Heart left ventricle (tissue), 16 donors: ENCODE results near the gene ALPP. TPM values are rescaled to one million over a fixed set of nuclear protein-coding genes. Genes with fewer than 3 reads are reported as not detected.

Experiments
- ATAC-seq, 4 donors: fragments of 200-7000 bp; cut with Tn5 transposase; one replicate each; pipeline ENCODE4 v1.9.1; 2020 to 2022; ENCODE audit warnings: moderate library complexity in 4 of 4, mild to moderate bottlenecking in 3 of 4, moderate number of reproducible peaks in 1 of 4
- DNase-seq, 5 donors: peaks; one replicate each; pipeline ENCODE4 v3.0.0-alpha.2; 2020
- H3K27ac ChIP-seq, 12 donors: fragments of 200-600 bp; sonication (generic) in 4 of 12; one replicate each; pipeline versions ENCODE4 v1.5.0 to v1.8.0; 2016 to 2022; ENCODE audit warnings: mild to moderate bottlenecking in 2 of 12
- H3K27me3 ChIP-seq, 9 donors: fragments of 200-600 bp; sonication (generic) in 2 of 9; one replicate each; pipeline versions ENCODE4 v1.5.1 to v1.8.0; 2016 to 2022; ENCODE audit warnings: mild to moderate bottlenecking in 3 of 9
- H3K36me3 ChIP-seq, 9 donors: fragments of 200-600 bp; sonication (generic) in 2 of 9; one replicate each; pipeline versions ENCODE4 v1.5.0 to v1.8.0; 2018 to 2022; ENCODE audit warnings: mild to moderate bottlenecking in 2 of 9
- H3K4me1 ChIP-seq, 12 donors: fragments of 200-600 bp; sonication (generic) in 4 of 12; one replicate each; pipeline versions ENCODE4 v1.5.0 to v1.8.0; 2016 to 2022; ENCODE audit warnings: mild to moderate bottlenecking in 3 of 12
- H3K4me3 ChIP-seq, 12 donors: fragments of 200-600 bp; sonication (generic) in 4 of 12; one replicate each; pipeline versions ENCODE4 v1.5.0 to v1.8.0; 2017 to 2022; ENCODE audit warnings: mild to moderate bottlenecking in 9 of 12, moderate library complexity in 4 of 12
- H3K9me3 ChIP-seq, 12 donors: fragments of 200-600 bp; sonication (generic) in 4 of 12; one replicate each; pipeline versions ENCODE4 v1.5.0 to v1.8.0; 2016 to 2022; ENCODE audit warnings: mild to moderate bottlenecking in 1 of 12
- POLR2A ChIP-seq, 2 donors: fragments of 450-650 bp; IDR thresholded peaks; one replicate each; pipeline ENCODE4 v1.6.1; 2017; ENCODE audit warnings: antibody characterized with exemption in 2 of 2, mild to moderate bottlenecking in 2 of 2, moderate library complexity in 2 of 2
- WGBS, 4 donors: extraction: QIAGEN DNeasy Blood & Tissue Kit in 2 of 4; methylation state at CpG; one replicate each; pipeline versions ENCODE4 v1.1.5 to v1.1.7; 2013 to 2018; 5-methylcytosine and 5-hydroxymethylcytosine counted together
- intact Hi-C, 10 donors: fragments of 100-400 bp; cut with DNase I; formaldehyde crosslinking; loops; one replicate each; pipeline versions ENCODE4 v1.11.1 to v1.14.2; 2022
- polyA plus RNA-seq, 2 donors: library from polyadenylated mRNA; stranded (reverse); fragments of 200-250 nt; gene quantifications; one replicate each; pipeline ENCODE4 v1.2.3, GENCODE V29; 2013
- total RNA-seq, 9 donors: library from RNA; depleted of rRNA in 2 of 9; stranded (reverse); fragments of >200 nt in 2 of 9; fragmentation: NEBNext Ultra II Directional in 3 of 9; extraction: Animal tissue kit (Norgen Biotek cat#: 25700) in 3 of 9; gene quantifications; one replicate each; pipeline versions ENCODE4 v1.1.0 to v1.2.4, GENCODE V29; 2016 to 2023
- TF ChIP-seq, protein P1 (sequence below), 12 donors: fragments of 200-600 bp; sonication (generic) in 4 of 12; IDR thresholded peaks; one replicate each; pipeline versions ENCODE4 v1.5.0 to v1.8.0; 2018 to 2022; ENCODE audit warnings: antibody characterized with exemption in 12 of 12, mild to moderate bottlenecking in 5 of 12
- donor health status: ischemic (EF 13 %, LVEDD 7.1; RV severe dilation, severe dysfunction).
- donor health status: healthy with polysubstance abuse.
- donor health status: DM: no; HTN: yes; CAD: no.
- donor health status: DM: no; HTN: no; CAD: no.
- donor health status: ischemic (EF 25% LVEDD 6.9; RV normal size, moderate dysfunction).
- donor health status: ischemic (EF 25% LVEDD 5.7; RV mildly dilated, moderate dysfunction).
- donor health status: healthy.
- donor health status: DM: yes; HTN: yes; CAD: no.
- donor health status: ischemic (EF 35%, LVEDD 5.7; RV mildly dilated, moderate dysfunction).
- donor health status: nonischemic (EF 11% LVEDD 7.7; RV severe dilation, severe dysfunction).
- donor health status: DM: yes; HTN: yes; CAD: no.
- donor health status: PGD.
- donor health status: ischemic (EF 29% LVEDD 5.4; RV normal size, mild dysfunction).
- donor health status: nonischemic (EF 23%, LVEDD 6.1; RV moderate dilation, normal function).

ALPP gene
- total and polyA plus RNA-seq, 11 donors: not detected

DNA sequence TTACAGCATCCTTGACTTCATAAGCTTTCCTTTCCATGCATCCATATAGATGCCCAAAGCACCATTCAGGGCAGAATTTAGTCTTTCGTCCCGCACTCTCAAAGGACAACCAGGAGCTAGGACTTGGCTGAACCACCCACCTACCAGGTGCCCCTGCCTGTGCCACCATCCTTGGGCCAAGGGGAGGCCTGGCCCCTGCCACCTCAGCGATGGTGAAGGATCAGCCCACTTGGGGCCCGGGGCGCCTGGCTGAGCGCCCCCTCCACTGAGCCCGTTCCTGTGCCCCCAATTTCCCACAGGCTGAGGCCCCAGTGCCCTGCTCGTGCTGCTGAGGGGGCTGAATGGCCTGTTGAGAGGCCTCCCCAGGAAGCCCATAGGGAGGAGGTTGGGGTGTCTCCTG lies 33.3 kb upstream of the ALPP start:
- 79 to 96% (median 93%) methylated on average over 3 to 8 of the region's 8 CpGs for WGBS, 4 donors
- peak in 1 of 5 donors; percentile 12 for DNase-seq
- intact Hi-C loops: loop anchor here in 1 of 10 donors (10.0 kb wide), 1 partner anchor 90 kb away; no protein-coding TSS in a partner anchor
- Histone ChIP-seq H3K27ac (no peak overlapping the region), H3K9me3 (no peaks in the 10 kb centered on the region), H3K4me1 (no peaks in the 10 kb centered on the region), H3K4me3 (no peak overlapping the region), H3K27me3 (peaks cover 4 to 23% (median 12%) of the 10 kb centered on the region in 9 donors), H3K36me3 (no peaks in the 10 kb centered on the region)
- ATAC-seq: no peak
- TF ChIP-seq POLR2A (IDR thresholded peaks at IDR 0.05): no peak
- TF ChIP-seq, protein P1, sequence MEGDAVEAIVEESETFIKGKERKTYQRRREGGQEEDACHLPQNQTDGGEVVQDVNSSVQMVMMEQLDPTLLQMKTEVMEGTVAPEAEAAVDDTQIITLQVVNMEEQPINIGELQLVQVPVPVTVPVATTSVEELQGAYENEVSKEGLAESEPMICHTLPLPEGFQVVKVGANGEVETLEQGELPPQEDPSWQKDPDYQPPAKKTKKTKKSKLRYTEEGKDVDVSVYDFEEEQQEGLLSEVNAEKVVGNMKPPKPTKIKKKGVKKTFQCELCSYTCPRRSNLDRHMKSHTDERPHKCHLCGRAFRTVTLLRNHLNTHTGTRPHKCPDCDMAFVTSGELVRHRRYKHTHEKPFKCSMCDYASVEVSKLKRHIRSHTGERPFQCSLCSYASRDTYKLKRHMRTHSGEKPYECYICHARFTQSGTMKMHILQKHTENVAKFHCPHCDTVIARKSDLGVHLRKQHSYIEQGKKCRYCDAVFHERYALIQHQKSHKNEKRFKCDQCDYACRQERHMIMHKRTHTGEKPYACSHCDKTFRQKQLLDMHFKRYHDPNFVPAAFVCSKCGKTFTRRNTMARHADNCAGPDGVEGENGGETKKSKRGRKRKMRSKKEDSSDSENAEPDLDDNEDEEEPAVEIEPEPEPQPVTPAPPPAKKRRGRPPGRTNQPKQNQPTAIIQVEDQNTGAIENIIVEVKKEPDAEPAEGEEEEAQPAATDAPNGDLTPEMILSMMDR (IDR thresholded peaks at IDR 0.05): no peak

DNA sequence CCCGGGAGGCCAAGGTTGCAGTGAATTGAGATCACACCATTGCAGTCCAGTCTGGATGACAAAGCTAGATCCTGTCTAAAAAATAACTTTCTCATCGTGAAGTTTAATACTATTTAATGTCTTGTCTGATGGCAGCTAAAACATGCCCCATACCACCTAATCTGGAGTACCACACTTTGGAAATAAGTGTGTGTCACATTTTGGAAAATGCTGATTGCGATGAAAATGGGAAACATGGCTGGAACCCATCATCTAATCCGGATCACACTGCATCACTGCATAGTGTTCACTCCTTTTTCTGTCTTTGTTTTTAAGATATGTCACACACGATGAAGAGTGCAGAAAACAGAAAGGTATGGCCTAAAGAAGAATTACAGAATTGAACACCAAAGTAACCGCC lies 31.2 kb upstream of the ALPP start:
- TF ChIP-seq POLR2A (IDR thresholded peaks at IDR 0.05): no peak
- TF ChIP-seq, protein P1 (IDR thresholded peaks at IDR 0.05): no peak
- Histone ChIP-seq H3K36me3 (no peaks in the 10 kb centered on the region), H3K4me1 (peaks cover 0 to 18% (median 0%) of the 10 kb centered on the region in 12 donors), H3K27me3 (peaks cover 25 to 44% (median 34%) of the 10 kb centered on the region in 9 donors), H3K27ac (no peak overlapping the region), H3K4me3 (no peak overlapping the region), H3K9me3 (no peaks in the 10 kb centered on the region)
- no peak for DNase-seq
- intact Hi-C loops: loop anchor here in 1 of 10 donors (10.0 kb wide), 1 partner anchor 87 kb away; no protein-coding TSS in a partner anchor
- 90 to 94% (median 92%) methylated on average over 6 of the region's 6 CpGs for WGBS, 4 donors
- ATAC-seq: no peak

DNA sequence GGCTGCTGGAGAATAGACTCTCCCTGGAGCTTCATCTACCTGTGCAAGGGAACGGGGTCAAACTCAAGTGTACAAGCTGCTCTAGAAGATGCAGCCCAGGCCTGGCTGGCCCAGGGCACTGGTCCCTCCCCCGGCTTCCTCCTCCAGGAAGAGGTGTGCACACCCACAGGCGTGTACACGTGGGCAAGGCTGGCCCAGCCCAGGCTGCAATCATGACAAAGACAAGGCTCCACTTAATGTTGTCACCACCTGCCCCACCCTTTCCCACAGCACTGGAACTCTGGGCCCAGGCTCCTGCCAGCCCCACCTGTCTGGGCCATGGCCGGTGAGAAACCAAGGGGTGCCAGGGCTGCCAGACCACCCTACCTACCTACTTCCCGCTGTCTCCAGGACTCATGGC lies 29.6 kb upstream of the ALPP start:
- H3K4me1 ChIP-seq: peaks cover 0 to 20% (median 0%) of the 10 kb centered on the region in 12 donors
- intact Hi-C loops: loop anchor here in 1 of 10 donors (10.0 kb wide), 1 partner anchor 86 kb away; no protein-coding TSS in a partner anchor
- TF ChIP-seq POLR2A (IDR thresholded peaks at IDR 0.05): no peak
- TF ChIP-seq, protein P1 (IDR thresholded peaks at IDR 0.05): no peak
- H3K4me3 ChIP-seq: no peak overlapping the region
- H3K27ac ChIP-seq: no peak overlapping the region
- no peaks in the 10 kb centered on the region for H3K9me3 ChIP-seq
- H3K36me3 ChIP-seq: no peaks in the 10 kb centered on the region
- ATAC-seq (peak in 3 of 4 donors; percentile 14 to 40 (median 39)), DNase-seq (peak in 1 of 5 donors; percentile 32)
- peaks cover 34 to 60% (median 47%) of the 10 kb centered on the region in 9 donors for H3K27me3 ChIP-seq
- WGBS, 4 donors: 34 to 39% (median 35%) methylated on average over 6 of the region's 6 CpGs

DNA sequence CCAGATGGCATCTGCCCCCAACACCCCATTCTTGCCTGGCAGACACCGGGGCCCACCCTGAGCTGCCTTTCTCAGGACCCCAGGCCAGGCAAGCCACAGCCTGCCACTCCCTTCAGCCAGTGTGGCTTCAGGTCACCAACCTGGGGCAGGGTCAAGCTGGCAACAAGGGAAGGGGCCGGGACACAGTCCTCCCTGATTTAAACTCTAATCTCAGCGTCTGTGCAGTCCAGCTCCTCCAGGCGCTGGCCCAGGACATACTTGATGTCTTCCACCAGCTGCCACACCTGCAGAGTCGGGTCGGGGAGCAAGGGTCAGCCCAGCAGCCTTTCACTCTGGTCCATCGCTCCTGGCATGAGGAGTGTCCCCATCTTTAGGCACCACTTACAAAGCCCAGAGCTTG lies 29.0 kb upstream of the ALPP start:
- Histone ChIP-seq H3K4me1 (peaks cover 0 to 20% (median 0%) of the 10 kb centered on the region in 12 donors), H3K27ac (no peak overlapping the region), H3K27me3 (peaks cover 34 to 66% (median 51%) of the 10 kb centered on the region in 9 donors), H3K9me3 (no peaks in the 10 kb centered on the region), H3K4me3 (no peak overlapping the region), H3K36me3 (no peaks in the 10 kb centered on the region)
- WGBS, 4 donors: 70 to 76% (median 74%) methylated on average over 7 of the region's 7 CpGs
- no peak for TF ChIP-seq POLR2A (IDR thresholded peaks at IDR 0.05)
- TF ChIP-seq, protein P1 (IDR thresholded peaks at IDR 0.05): no peak
- DNase-seq: no peak
- intact Hi-C loops: loop anchor here in 1 of 10 donors (10.0 kb wide), 1 partner anchor 85 kb away; no protein-coding TSS in a partner anchor
- no peak for ATAC-seq
